ENCODE data around the gene ENTR1.

Gene ENTR1

GRCh38 chr9:136395020-136395340 is 15.4 kb downstream of the ENTR1 start:
- no peak for DNase-seq

DNA sequence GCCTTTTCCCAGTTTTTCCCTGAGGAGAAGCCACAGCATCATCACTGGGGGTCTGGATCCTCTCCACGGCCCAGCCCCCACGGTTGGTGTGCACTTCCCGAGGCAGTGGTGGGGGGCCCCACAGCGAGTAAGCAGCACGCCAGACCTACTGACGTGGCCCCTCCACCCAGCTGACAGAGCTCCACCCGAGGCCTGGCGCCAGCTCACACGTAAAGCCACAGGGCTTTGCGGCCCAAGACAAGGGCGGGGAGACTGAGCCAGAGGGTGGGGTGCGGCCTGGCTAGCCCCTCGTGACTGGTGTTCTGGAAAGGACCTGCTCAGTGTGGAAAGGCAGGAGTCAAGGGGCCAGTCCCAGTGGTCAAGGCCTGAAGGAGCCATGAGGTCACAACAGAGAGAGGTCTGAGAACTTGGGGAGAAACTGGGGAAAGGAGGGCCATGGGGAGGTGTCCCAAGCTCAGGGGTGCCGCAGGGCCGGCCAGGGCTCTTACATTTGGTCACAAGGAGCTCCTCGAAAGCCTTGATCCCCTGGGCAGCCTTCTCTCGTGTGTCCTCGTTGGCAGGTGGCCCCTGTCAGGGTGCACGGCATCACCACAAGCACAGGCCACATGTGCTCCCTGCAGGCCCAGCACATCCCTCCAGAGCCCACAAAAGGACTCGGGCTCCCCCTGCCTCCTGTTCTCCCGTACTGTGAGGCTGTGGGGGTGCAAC is 15.9 kb downstream of the ENTR1 start:
- no peak for DNase-seq

- no peak for DNase-seq
These were observed 16.9 kb downstream of the ENTR1 start for GRCh38 chr9:136393531-136393930.

GRCh38 chr9:136392538-136393449 is 17.6 kb downstream of the ENTR1 start:
- no peak for DNase-seq

DNA sequence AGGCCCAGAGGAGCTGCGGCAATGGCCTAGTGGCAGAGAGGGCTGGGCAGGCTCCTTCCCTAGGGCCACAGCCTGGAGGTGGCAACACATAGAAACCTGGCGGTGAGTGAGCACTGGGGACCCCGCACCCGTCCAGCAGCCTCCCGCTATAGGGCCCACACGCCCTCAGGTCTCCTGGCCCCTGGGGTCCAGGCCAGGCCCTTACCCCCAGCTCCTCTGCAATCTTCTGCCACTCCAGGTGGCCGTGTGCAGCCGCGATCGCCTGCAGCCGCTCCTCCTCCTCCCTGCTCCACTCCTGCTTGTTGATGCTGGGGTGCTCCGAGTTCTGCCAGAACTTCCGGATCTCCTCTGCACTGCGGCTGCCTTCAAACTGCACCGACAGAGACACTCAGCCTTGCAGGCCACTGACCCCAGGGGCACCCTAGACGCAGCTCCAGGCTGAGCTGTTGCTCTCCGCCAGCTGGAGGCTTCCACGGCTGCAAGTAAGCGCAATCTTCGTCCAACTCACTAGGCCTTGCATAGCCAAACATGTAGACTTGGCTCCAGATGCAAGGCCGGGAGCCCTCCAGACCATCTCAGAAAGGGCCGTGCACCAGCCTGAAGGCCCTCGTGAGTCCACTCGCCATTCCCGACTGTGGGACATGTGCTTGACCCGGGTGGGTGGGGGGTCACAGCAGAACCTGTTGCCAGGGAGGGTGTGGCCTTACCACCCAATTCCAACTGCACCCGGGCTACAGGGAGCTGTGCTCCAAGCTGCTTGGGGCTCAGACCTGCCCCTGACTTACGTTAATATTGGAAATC is 18.5 kb downstream of the ENTR1 start:
- DNase-seq, result no peak

DNA sequence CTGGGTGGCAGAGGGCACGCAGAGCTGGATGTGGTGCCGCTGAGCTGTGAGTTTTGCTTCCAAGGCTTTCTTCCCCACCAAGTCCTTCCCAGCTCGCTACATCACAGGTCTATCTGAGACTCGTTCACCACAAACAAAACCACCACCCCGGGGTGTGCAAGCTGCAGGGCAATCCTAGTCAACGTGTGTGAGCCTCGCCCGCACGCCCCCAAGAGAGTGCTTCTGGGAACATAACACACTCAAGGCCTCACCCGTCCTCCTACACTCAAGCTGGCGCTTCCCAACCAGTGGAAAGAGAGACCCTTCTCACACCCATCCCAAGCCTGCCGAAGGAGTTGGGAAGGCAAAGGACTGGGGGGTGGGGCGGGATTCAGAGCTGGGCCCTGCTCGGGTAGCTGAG is 21.0 kb downstream of the ENTR1 start:
- DNase-seq, result no peak

DNA sequence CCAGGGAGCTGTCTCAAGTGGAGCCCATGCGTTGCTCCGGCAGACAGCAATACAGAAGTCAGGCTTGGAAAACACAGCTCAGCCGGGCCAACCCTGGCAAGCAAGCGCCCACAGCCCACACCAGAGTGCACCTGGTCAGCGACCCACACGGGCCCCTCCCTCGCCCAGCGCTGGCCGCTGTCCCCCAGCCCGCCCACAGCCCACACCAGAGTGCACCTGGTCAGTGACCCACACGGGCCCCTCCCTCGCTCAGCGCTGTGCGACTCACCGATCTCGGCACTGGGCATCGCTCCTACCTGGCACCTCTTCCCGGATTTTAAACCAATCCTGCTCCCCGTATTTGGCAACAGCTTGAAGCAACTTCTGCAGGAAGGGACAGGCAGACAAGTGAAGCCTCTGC is 23.2 kb downstream of the ENTR1 start:
- DNase-seq, result no peak

- DNase-seq, result no peak
These were observed 24.4 kb downstream of the ENTR1 start for GRCh38 chr9:136386018-136386417.

GRCh38 chr9:136385015-136385414 is 25.4 kb downstream of the ENTR1 start:
- peak; percentile 46 for DNase-seq

- DNase-seq, result no peak
These were observed 27.0 kb downstream of the ENTR1 start for GRCh38 chr9:136383436-136383835.

- no peak for DNase-seq
These were observed 28.4 kb downstream of the ENTR1 start for GRCh38 chr9:136381966-136382513.

GRCh38 chr9:136381311-136381710 is 29.1 kb downstream of the ENTR1 start:
- no peak for DNase-seq

- no peak for DNase-seq
These were observed 30.0 kb downstream of the ENTR1 start for GRCh38 chr9:136380381-136380780.

DNA sequence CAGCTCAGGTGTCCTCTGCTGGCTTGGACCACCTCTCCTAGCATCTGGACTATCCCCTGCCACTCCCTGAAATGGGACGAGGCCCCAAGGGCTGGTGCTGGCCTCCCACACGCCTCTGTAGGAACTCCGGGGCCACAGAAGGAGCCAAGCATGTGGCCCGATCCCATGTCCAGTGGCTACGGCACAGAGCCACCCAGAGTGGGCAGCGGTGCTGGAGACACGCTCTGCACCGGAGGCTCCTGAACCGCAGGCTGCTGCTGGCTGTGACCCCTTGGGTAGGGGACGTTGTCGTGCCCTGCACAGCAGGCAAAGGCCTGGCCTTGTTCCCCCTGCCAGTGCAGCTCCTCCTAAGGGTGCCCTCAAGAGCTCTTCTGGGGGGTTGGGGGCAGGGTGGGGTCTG is 30.5 kb downstream of the ENTR1 start:
- DNase-seq, result no peak

DNA sequence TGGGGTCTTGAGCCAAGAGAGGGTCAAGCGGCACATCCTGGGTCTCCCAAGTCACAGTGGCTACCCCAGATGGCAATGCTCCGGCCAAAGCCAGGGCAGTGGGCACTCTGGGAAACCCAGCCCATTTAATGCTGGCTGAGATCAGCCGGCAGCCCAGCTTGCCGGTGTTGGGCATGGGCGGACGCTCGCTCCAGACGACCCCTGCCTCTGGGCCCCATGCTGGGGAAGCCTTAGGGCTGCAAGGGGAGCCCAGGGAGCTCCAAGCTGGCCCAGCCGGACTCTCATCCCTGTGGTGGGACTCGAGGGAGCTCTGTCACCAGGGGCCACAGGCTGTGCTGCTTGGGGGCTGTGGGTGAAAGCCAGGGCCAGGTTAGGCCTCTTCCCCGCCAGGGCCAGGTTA is 31.0 kb downstream of the ENTR1 start:
- DNase-seq, result no peak

GRCh38 chr9:136379003-136379287 is 31.5 kb downstream of the ENTR1 start:
- DNase-seq, result no peak

DNA sequence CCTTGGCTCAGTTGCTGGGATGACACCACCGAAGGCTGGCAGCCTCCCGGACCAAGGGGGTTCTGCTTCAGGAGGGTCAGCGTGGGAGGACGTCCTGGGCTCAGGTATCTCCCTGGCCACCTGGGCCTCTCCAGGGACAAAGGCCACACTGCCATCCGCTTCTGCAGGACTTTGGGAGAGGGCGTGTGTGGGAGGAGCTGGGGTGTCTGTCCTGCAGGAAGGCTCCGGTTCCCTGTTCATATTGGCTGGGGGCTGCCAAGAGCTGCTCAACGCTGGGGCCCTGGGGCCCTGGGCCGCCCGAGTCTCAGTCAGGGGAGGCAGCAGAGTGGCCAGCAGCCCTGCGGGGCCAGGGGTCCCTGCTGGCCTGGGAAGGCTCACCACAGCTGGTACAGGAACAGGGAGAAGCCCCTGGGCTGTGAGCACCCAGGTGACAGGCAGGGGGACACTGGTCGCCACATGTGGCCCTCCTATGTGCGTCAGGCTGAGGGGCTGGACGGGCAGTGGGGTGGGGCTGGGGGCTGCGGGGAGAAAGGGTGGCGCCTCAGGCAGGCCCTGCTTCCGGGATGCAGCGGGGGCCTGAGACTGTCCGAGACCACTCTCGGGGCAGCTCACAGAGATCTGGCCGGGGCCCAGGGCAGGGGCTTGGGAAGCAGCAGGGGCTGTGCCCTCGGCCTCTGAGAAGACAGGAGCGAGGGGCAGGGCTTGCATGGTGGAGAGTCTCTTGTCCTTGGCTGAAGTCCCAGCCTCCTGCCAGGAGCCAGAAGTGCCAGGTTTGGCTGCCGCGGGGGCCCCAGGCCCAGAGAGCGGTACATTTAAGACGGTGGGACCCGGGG is 32.0 kb downstream of the ENTR1 start:
- DNase-seq, result no peak

GRCh38 chr9:136377341-136378169 is 32.9 kb downstream of the ENTR1 start:
- DNase-seq, result no peak

DNA sequence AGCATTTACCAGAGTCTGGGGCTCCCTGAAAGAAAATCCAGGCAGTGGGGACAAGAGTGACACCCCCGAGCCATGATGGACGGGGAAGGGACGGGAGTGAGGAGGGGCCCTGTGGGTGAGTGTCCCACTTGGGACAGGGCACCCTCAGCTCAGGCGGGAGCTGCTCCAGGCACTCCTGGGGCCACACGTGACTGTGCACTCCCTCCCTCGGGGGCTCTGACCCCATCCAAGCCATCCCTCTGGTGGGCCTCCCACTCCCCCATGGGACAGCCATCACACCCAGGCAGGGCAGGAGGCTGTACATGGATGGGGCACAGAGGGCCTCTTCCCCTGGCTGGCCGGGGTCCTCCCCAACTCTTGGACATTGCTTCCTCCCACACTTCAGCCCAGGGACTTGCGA is 34.0 kb downstream of the ENTR1 start:
- no peak for DNase-seq

GRCh38 chr9:136375096-136375495 is 35.3 kb downstream of the ENTR1 start:
- DNase-seq, result no peak

GRCh38 chr9:136374183-136374575 is 36.2 kb downstream of the ENTR1 start:
- DNase-seq, result no peak
